ENCODE results near the gene CTNNBIP1.

Gene CTNNBIP1

DNA sequence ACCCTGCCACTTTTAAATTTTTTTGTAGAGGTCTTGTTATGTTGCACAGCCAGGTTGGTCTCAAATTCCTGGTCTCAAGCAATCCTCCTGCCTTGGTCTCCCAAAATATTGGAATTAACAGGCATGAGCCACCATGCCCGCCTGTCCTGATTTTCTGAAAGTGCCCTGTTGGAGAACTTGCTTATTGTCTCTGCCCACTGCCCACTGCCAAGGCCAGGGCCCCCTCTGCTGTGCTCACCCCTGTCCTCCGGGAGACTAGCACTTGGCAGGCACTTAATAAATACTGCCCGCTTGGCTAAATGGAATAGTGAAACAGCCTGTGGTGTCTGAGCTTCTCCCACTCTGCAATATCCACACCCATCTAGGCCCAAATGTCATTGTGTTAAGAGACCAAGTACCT is 35.7 kb downstream of the CTNNBIP1 start:
- DNase-seq (no peak), ATAC-seq (ENCODE audit: insufficient read depth, low read depth) (peak; percentile 4; the same call in 1 of the 3 replicates)
- Histone ChIP-seq H3K4me2 (ENCODE audit: insufficient read depth, low read length) (0 out of 2 replicates have a peak overlapping the region, but pooled peaks have one; percentile 59), H3K36me3 (ENCODE audit: insufficient read depth, low read length) (peaks cover 2% of the 10 kb centered on the region; the same call in 1 of the 2 replicates), H3K9me3 (ENCODE audit: insufficient read depth, low read length, severe bottlenecking) (no peaks in the 10 kb centered on the region), H3K27ac (ENCODE audit: low read length) (no peak overlapping the region), H3K79me2 (ENCODE audit: insufficient read depth, low read length) (no peaks in the 10 kb centered on the region), H4K20me1 (ENCODE audit: insufficient read depth, low read length) (no peaks in the 10 kb centered on the region), H3K9ac (ENCODE audit: low read depth, low read length) (peak overlapping the region; percentile 3; the same call in 1 of the 2 replicates), H3K27me3 (ENCODE audit: insufficient read depth, low read length, poor library complexity) (no peaks in the 10 kb centered on the region), H3K4me3 (ENCODE audit: low read depth in 1 of 2, low read length in 2 of 2) (no peak overlapping the region), H3K4me1 (ENCODE audit: insufficient read depth, low read length) (peaks cover 7% of the 10 kb centered on the region), H2AFZ (ENCODE audit: low read depth, low read length) (no peak overlapping the region)
- TF ChIP-seq, protein P1, sequence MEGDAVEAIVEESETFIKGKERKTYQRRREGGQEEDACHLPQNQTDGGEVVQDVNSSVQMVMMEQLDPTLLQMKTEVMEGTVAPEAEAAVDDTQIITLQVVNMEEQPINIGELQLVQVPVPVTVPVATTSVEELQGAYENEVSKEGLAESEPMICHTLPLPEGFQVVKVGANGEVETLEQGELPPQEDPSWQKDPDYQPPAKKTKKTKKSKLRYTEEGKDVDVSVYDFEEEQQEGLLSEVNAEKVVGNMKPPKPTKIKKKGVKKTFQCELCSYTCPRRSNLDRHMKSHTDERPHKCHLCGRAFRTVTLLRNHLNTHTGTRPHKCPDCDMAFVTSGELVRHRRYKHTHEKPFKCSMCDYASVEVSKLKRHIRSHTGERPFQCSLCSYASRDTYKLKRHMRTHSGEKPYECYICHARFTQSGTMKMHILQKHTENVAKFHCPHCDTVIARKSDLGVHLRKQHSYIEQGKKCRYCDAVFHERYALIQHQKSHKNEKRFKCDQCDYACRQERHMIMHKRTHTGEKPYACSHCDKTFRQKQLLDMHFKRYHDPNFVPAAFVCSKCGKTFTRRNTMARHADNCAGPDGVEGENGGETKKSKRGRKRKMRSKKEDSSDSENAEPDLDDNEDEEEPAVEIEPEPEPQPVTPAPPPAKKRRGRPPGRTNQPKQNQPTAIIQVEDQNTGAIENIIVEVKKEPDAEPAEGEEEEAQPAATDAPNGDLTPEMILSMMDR (IDR thresholded peaks at IDR 0.05; ENCODE audit: borderline replicate concordance, extremely low read depth, low read length, poor library complexity, severe bottlenecking): no peak
- TF ChIP-seq EZH2 (IDR thresholded peaks at IDR 0.05; ENCODE audit: borderline replicate concordance, low read depth, low read length, severe bottlenecking): no peak

DNA sequence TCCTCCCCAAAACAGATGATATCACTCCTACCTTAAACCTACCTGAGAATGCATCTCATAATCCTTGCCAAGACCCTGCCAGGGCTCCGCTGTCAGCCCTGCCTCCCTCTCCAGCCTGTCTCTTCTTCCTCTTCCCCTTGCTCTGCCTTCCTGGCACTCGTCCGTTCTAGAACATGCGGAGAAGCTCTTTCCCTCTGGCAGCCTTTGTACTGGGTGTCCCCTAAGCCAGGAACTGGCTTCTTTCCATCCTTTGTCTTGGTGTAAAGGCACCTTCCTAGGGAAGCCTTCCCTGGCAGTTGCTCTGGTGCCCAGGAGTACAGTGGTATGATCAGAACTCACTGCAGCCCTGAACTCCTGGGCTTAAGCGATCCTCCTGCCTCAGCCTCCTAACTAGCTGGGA is 36.1 kb downstream of the CTNNBIP1 start:
- Histone ChIP-seq H3K27me3 (ENCODE audit: insufficient read depth, low read length, poor library complexity) (no peaks in the 10 kb centered on the region), H3K36me3 (ENCODE audit: insufficient read depth, low read length) (peaks cover 2% of the 10 kb centered on the region; the same call in 1 of the 2 replicates), H3K9ac (ENCODE audit: low read depth, low read length) (no peak overlapping the region), H3K4me1 (ENCODE audit: insufficient read depth, low read length) (peaks cover 7% of the 10 kb centered on the region), H4K20me1 (ENCODE audit: insufficient read depth, low read length) (no peaks in the 10 kb centered on the region), H3K79me2 (ENCODE audit: insufficient read depth, low read length) (no peaks in the 10 kb centered on the region), H3K27ac (ENCODE audit: low read length) (no peak overlapping the region), H2AFZ (ENCODE audit: low read depth, low read length) (no peak overlapping the region), H3K4me3 (ENCODE audit: low read depth in 1 of 2, low read length in 2 of 2) (no peak overlapping the region), H3K4me2 (ENCODE audit: insufficient read depth, low read length) (no peak overlapping the region), H3K9me3 (ENCODE audit: insufficient read depth, low read length, severe bottlenecking) (no peaks in the 10 kb centered on the region)
- no peak for TF ChIP-seq EZH2 (IDR thresholded peaks at IDR 0.05; ENCODE audit: borderline replicate concordance, low read depth, low read length, severe bottlenecking)
- TF ChIP-seq, protein P1 (IDR thresholded peaks at IDR 0.05; ENCODE audit: borderline replicate concordance, extremely low read depth, low read length, poor library complexity, severe bottlenecking): no peak
- ATAC-seq (ENCODE audit: insufficient read depth, low read depth): no peak
- no peak for DNase-seq

DNA sequence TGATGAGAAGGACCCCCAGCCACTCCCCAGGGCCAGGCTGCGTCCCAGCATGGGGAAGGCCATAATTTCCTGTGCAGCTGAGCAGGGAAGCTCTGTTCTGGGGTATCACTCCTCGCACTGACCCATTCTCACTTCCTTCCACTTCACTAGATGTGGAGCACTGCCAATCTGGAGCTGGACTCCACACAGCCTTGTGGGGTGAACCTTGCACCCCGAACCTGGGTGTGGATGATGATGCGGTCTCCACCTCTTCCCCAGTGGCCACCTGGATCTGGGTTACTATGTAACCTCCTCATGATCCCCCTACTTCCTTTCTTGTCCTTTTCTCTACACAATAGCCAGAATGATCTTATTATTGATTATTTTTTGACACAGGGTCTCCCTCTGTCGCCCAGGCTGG is 36.7 kb downstream of the CTNNBIP1 start:
- Histone ChIP-seq H2AFZ (ENCODE audit: low read depth, low read length) (no peak overlapping the region), H3K4me2 (ENCODE audit: insufficient read depth, low read length) (no peak overlapping the region)

More for the DNA sequence above, 36.7 kb downstream of the CTNNBIP1 start:
- H3K9ac ChIP-seq (ENCODE audit: low read depth, low read length): no peak overlapping the region
- no peak overlapping the region for H3K4me3 ChIP-seq (ENCODE audit: low read depth in 1 of 2, low read length in 2 of 2)
- no peak overlapping the region for H3K27ac ChIP-seq (ENCODE audit: low read length)
- peaks cover 7% of the 10 kb centered on the region for H3K4me1 ChIP-seq (ENCODE audit: insufficient read depth, low read length)
- no peaks in the 10 kb centered on the region for H3K27me3 ChIP-seq (ENCODE audit: insufficient read depth, low read length, poor library complexity)
- H4K20me1 ChIP-seq (ENCODE audit: insufficient read depth, low read length): no peaks in the 10 kb centered on the region
- no peak for TF ChIP-seq EZH2 (IDR thresholded peaks at IDR 0.05; ENCODE audit: borderline replicate concordance, low read depth, low read length, severe bottlenecking)
- TF ChIP-seq, protein P1 (IDR thresholded peaks at IDR 0.05; ENCODE audit: borderline replicate concordance, extremely low read depth, low read length, poor library complexity, severe bottlenecking): no peak
- H3K9me3 ChIP-seq (ENCODE audit: insufficient read depth, low read length, severe bottlenecking): no peaks in the 10 kb centered on the region
- ATAC-seq (ENCODE audit: insufficient read depth, low read depth) (no peak), DNase-seq (no peak)
- peaks cover 2% of the 10 kb centered on the region; the same call in 1 of the 2 replicates for H3K36me3 ChIP-seq (ENCODE audit: insufficient read depth, low read length)
- H3K79me2 ChIP-seq (ENCODE audit: insufficient read depth, low read length): no peaks in the 10 kb centered on the region
